Activated naive CD8-positive, alpha-beta T cell treated with anti-CD3 and anti-CD28 coated beads, Interleukin-2, amount 10 ng/mL, durations not matched to agents 7 days and 5 days (primary cell): ENCODE data around the gene NRCAM. TPM values are rescaled to one million over a fixed set of nuclear protein-coding genes. Genes with fewer than 3 reads are reported as not detected.
A peak's percentile ranks its signal among the peaks of the same experiment; 100 is the strongest.

Experiments
- ATAC-seq: fragments of 150-1000 bp; cut with Tn5 transposase; one replicate; pipeline ENCODE4 v1.10.0; 2021; ENCODE audit warnings: low read depth, moderate library complexity
- POLR2A ChIA-PET: fragments of 350-600 bp; sonication (Branson Sonifier 250); formaldehyde crosslinking; loops from one replicate; lab custom pipeline; 2021; ENCODE audit warnings: antibody characterized with exemption; lab: Charles Lee
- DNase-seq: peaks from one replicate; pipeline ENCODE4 v3.0.0; 2021
- H3K27ac Mint-ChIP-seq: one replicate; pipeline ENCODE4 v1.8.0; 2022; ENCODE audit warnings: mild to moderate bottlenecking, mixed read lengths
- H3K27me3 Mint-ChIP-seq: one replicate; pipeline ENCODE4 v1.8.0; 2022; ENCODE audit warnings: mild to moderate bottlenecking, moderate library complexity, mixed read lengths
- H3K36me3 Mint-ChIP-seq: one replicate; pipeline ENCODE4 v1.8.0; 2021; ENCODE audit warnings: mild to moderate bottlenecking, mixed read lengths
- H3K4me1 Mint-ChIP-seq: one replicate; pipeline ENCODE4 v1.8.0; 2021; ENCODE audit warnings: mixed read lengths
- H3K4me3 Mint-ChIP-seq: one replicate; pipeline ENCODE4 v1.8.0; 2022; ENCODE audit warnings: mild to moderate bottlenecking, moderate library complexity, mixed read lengths
- H3K9me3 Mint-ChIP-seq: one replicate; pipeline ENCODE4 v1.8.0; 2021; ENCODE audit warnings: mixed read lengths
- total RNA-seq, 2 experiments: library from RNA; stranded (reverse); gene quantifications; one replicate each; pipeline ENCODE4 v1.2.3, GENCODE V29; 2021

The NRCAM gene
- total RNA-seq, 2 experiments from 2014 or later: 0.50 to 0.99 TPM

DNA sequence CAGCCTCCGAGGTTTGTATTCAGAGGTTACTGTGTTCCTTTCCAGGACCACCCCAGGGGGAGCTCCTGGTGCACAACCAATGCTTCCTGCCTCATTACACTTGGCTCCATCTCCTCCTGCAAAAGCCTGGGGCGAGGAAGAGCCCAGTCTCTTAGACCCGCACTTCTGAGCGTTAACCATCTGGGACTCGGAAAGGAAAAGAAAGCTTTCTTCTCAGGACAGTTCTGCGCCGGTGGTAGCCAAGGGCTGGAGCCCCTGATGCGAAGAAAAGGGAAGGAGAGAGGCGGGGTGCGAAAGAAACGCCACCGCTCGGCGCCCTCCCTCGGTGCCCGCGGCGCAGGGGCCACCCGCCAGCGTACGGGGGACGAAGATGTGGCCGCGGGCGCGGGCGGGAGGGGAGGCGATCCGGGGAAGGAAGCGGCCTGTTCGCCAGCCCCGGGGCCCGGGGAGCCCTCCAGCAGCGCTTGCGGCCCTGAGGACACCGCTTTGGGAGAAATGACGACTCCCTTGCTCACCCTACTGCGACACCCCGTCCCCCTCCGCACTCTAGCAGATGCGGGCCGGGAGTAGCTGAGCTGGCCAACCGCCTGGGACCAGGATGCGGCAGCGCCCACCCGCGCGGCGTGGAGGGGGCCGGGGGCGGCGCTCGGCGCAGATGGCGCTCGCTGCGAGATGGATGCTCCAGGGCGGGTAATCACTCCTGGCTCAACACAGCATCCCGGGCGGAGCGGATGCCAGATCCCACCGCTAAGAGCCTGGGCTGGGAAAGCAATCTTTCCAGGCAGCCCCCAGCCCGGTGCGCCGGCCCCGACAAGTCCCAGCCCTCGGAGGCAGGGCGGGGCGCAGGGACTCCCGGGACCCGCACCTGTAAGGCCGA, 1.3 kb downstream of the NRCAM start:
- Mint-ChIP-seq H3K27ac (no peak overlapping the region), H3K4me1 (peaks cover 18% of the 10 kb centered on the region), H3K36me3 (no peaks in the 10 kb centered on the region), H3K4me3 (peak overlapping the region; percentile 86), H3K27me3 (peaks cover 34% of the 10 kb centered on the region), H3K9me3 (no peaks in the 10 kb centered on the region)
- DNase-seq (peak; percentile 57), ATAC-seq (peak; percentile 41)
- POLR2A ChIA-PET: interaction anchor here (1.0 kb wide), 1 partner anchor 70 kb away, joined by 3 read pairs; no protein-coding TSS in a partner anchor

DNA sequence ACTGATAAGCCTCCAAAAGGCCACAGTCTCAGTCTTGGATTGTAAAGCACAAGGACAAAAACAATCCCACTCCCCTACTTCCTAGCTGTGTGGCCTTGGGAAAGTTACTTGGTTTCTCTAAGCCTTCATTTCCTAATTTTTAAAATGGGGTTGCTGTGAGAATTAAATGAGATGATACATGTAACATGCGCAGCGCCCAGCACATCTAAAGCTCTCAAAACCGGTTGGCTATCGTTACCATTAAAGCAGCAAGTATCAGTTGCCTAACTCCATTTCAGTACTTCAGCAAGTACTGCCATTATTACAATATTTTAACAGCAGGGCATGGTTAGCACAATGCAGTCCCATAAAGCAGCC, 1.9 kb downstream of the NRCAM start:
- H3K36me3 Mint-ChIP-seq: no peaks in the 10 kb centered on the region
- H3K27ac Mint-ChIP-seq: no peak overlapping the region
- H3K9me3 Mint-ChIP-seq: no peaks in the 10 kb centered on the region
- POLR2A ChIA-PET: interaction anchor here (1.0 kb wide), 1 partner anchor 71 kb away, joined by 3 read pairs; no protein-coding TSS in a partner anchor
- H3K4me3 Mint-ChIP-seq: peak overlapping the region; percentile 86
- no peak for ATAC-seq
- no peak for DNase-seq
- peaks cover 34% of the 10 kb centered on the region for H3K27me3 Mint-ChIP-seq
- peaks cover 20% of the 10 kb centered on the region for H3K4me1 Mint-ChIP-seq

- Mint-ChIP-seq H3K4me3 (no peak overlapping the region), H3K9me3 (no peaks in the 10 kb centered on the region), H3K4me1 (peaks cover 20% of the 10 kb centered on the region), H3K27ac (no peak overlapping the region), H3K27me3 (peaks cover 25% of the 10 kb centered on the region), H3K36me3 (no peaks in the 10 kb centered on the region)
- POLR2A ChIA-PET: no interaction called here
- no peak for ATAC-seq
- DNase-seq: no peak
Observed at GRCh38 chr7:108453320-108453719, 2.9 kb downstream of the NRCAM start.

GRCh38 chr7:108452707-108453106, 3.5 kb downstream of the NRCAM start:
- no peaks in the 10 kb centered on the region for H3K9me3 Mint-ChIP-seq
- H3K4me1 Mint-ChIP-seq: peaks cover 19% of the 10 kb centered on the region
- POLR2A ChIA-PET: no interaction called here
- DNase-seq: no peak
- peak; percentile 55 for ATAC-seq
- H3K27me3 Mint-ChIP-seq: peaks cover 19% of the 10 kb centered on the region
- no peak overlapping the region for H3K4me3 Mint-ChIP-seq
- no peaks in the 10 kb centered on the region for H3K36me3 Mint-ChIP-seq
- H3K27ac Mint-ChIP-seq: no peak overlapping the region

GRCh38 chr7:108451296-108451848, 4.9 kb downstream of the NRCAM start:
- no peaks in the 10 kb centered on the region for H3K36me3 Mint-ChIP-seq

DNA sequence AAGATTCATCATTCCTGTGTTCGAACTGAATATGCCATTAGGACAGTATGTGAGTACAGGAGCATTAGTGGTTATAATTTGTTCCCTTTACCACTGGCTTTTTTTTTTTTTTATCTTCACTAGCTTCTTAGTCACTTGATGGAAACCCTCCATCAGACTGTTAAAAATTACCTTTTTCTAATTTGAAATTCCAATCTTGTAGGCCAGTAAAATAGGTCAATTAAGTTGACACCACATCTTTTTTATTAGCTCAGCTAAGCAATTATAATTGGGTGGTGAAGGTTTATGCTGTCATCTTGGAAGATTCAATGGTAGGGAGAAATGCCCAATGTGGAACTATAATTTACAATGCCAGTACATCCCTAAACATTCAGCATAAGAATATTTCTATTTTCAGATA, 6.1 kb downstream of the NRCAM start:
- POLR2A ChIA-PET: no interaction called here
- no peaks in the 10 kb centered on the region for H3K9me3 Mint-ChIP-seq
- no peak overlapping the region for H3K4me3 Mint-ChIP-seq
- peaks cover 12% of the 10 kb centered on the region for H3K4me1 Mint-ChIP-seq
- ATAC-seq (no peak), DNase-seq (no peak)
- no peak overlapping the region for H3K27ac Mint-ChIP-seq
- peaks cover 8% of the 10 kb centered on the region for H3K27me3 Mint-ChIP-seq
- no peaks in the 10 kb centered on the region for H3K36me3 Mint-ChIP-seq

More at GRCh38 chr7:108451296-108451848, 4.9 kb downstream of the NRCAM start:
- Mint-ChIP-seq H3K27ac (no peak overlapping the region), H3K4me3 (no peak overlapping the region), H3K27me3 (peaks cover 8% of the 10 kb centered on the region), H3K9me3 (no peaks in the 10 kb centered on the region), H3K4me1 (peaks cover 12% of the 10 kb centered on the region)
- POLR2A ChIA-PET: no interaction called here
- ATAC-seq (no peak), DNase-seq (no peak)

GRCh38 chr7:108449521-108449920, 6.7 kb downstream of the NRCAM start:
- Mint-ChIP-seq H3K4me1 (peaks cover 10% of the 10 kb centered on the region), H3K4me3 (no peak overlapping the region), H3K36me3 (no peaks in the 10 kb centered on the region), H3K9me3 (no peaks in the 10 kb centered on the region), H3K27me3 (peaks cover 6% of the 10 kb centered on the region), H3K27ac (no peak overlapping the region)
- no peak for DNase-seq
- POLR2A ChIA-PET: no interaction called here
- ATAC-seq: no peak

GRCh38 chr7:108448584-108449505, 7.4 kb downstream of the NRCAM start:
- H3K27ac Mint-ChIP-seq: no peak overlapping the region
- POLR2A ChIA-PET: no interaction called here
- peaks cover 4% of the 10 kb centered on the region for H3K27me3 Mint-ChIP-seq
- ATAC-seq: no peak
- no peak for DNase-seq
- H3K4me1 Mint-ChIP-seq: peaks cover 6% of the 10 kb centered on the region
- no peak overlapping the region for H3K4me3 Mint-ChIP-seq
- H3K9me3 Mint-ChIP-seq: no peaks in the 10 kb centered on the region
- H3K36me3 Mint-ChIP-seq: no peaks in the 10 kb centered on the region

- Mint-ChIP-seq H3K9me3 (no peaks in the 10 kb centered on the region), H3K27me3 (no peaks in the 10 kb centered on the region), H3K27ac (no peak overlapping the region), H3K36me3 (no peaks in the 10 kb centered on the region), H3K4me3 (no peak overlapping the region), H3K4me1 (peaks cover 3% of the 10 kb centered on the region)
- ATAC-seq (peak; percentile 71), DNase-seq (no peak)
- POLR2A ChIA-PET: no interaction called here
Observed at GRCh38 chr7:108442039-108442568, 14.1 kb downstream of the NRCAM start.

GRCh38 chr7:108441392-108441955, 14.8 kb downstream of the NRCAM start:
- POLR2A ChIA-PET: no interaction called here
- no peaks in the 10 kb centered on the region for H3K27me3 Mint-ChIP-seq

GRCh38 chr7:108440613-108441012, 15.6 kb downstream of the NRCAM start:
- Mint-ChIP-seq H3K27me3 (no peaks in the 10 kb centered on the region), H3K36me3 (no peaks in the 10 kb centered on the region), H3K4me3 (no peak overlapping the region), H3K9me3 (no peaks in the 10 kb centered on the region), H3K27ac (no peak overlapping the region), H3K4me1 (peaks cover 3% of the 10 kb centered on the region)
- POLR2A ChIA-PET: no interaction called here
- ATAC-seq: no peak
- no peak for DNase-seq

More at GRCh38 chr7:108441392-108441955, 14.8 kb downstream of the NRCAM start:
- ATAC-seq: no peak
- Mint-ChIP-seq H3K9me3 (no peaks in the 10 kb centered on the region), H3K36me3 (no peaks in the 10 kb centered on the region), H3K4me3 (no peak overlapping the region), H3K27ac (no peak overlapping the region), H3K4me1 (peaks cover 3% of the 10 kb centered on the region)
- DNase-seq: no peak

DNA sequence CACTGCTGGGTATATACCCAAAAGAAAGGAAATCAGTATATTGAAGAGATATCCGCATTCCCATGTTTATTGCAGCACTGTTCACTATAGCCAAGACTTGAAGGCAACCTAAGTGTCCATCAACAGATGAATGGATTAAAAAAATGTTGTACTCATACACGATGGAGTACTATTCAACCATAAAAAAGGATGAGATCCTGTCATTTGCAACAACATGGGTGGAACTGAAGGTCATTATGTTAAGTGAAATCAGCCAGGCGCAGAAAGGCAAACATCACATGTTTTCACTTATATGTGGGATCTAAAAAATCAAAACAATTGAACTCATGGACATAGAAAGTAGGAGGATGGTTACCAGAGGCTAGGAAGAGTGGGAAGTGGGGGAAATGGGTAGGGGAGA, 19.3 kb downstream of the NRCAM start:
- DNase-seq: no peak
- no peaks in the 10 kb centered on the region for H3K27me3 Mint-ChIP-seq
- peaks cover 6% of the 10 kb centered on the region for H3K4me1 Mint-ChIP-seq
- POLR2A ChIA-PET: no interaction called here
- H3K9me3 Mint-ChIP-seq: no peaks in the 10 kb centered on the region
- no peak overlapping the region for H3K4me3 Mint-ChIP-seq
- ATAC-seq: no peak
- no peak overlapping the region for H3K27ac Mint-ChIP-seq
- H3K36me3 Mint-ChIP-seq: no peaks in the 10 kb centered on the region

- H3K27me3 Mint-ChIP-seq: no peaks in the 10 kb centered on the region
- H3K9me3 Mint-ChIP-seq: no peaks in the 10 kb centered on the region
- DNase-seq (no peak), ATAC-seq (no peak)
- peaks cover 11% of the 10 kb centered on the region for H3K4me1 Mint-ChIP-seq
- H3K27ac Mint-ChIP-seq: no peak overlapping the region
- H3K4me3 Mint-ChIP-seq: no peak overlapping the region
- H3K36me3 Mint-ChIP-seq: no peaks in the 10 kb centered on the region
- POLR2A ChIA-PET: no interaction called here
Observed at GRCh38 chr7:108434010-108434409, 22.2 kb downstream of the NRCAM start.
